Breast epithelium (tissue), 3 donors: ENCODE results near the gene RALGPS2.

ENCODE experiments used
- POLR2A ChIP-seq: fragments of 450-650 bp; IDR thresholded peaks from one replicate; pipeline ENCODE4 v1.6.1; 2016; ENCODE audit warnings: antibody characterized with exemption, mild to moderate bottlenecking, moderate library complexity
- POLR2AphosphoS5 ChIP-seq, 3 donors: sonication (generic); formaldehyde crosslinking; IDR thresholded peaks; one replicate each; pipeline ENCODE4 v1.6.1; 2017; ENCODE audit warnings: antibody characterized with exemption in 3 of 3
- TF ChIP-seq, protein P1 (sequence below), 3 donors: fragments of 450-650 bp; IDR thresholded peaks; one replicate each; pipeline ENCODE4 v1.5.1; 2016 to 2017; ENCODE audit warnings: antibody characterized with exemption in 3 of 3, mild to moderate bottlenecking in 3 of 3, moderate library complexity in 3 of 3

DNA sequence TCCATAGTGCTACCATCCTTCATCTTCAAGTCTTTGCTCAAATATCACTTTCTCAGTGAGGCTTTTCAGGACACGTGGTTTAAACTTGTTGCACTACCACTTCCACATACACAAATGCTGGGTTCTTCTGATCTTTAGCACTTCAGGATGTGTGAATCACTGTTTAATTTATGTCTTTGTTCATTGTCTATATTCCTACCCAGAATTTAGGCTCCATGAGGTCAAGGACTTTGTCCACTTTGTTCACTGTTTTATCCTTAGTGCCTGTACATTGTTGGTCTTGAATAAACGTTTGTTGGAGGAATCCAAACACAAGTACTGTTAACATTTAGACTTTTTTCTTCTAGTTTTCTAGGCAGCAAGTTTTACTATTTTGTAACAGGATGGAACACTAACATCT lies 42.6 kb upstream of the RALGPS2 start:
- TF ChIP-seq, protein P1, sequence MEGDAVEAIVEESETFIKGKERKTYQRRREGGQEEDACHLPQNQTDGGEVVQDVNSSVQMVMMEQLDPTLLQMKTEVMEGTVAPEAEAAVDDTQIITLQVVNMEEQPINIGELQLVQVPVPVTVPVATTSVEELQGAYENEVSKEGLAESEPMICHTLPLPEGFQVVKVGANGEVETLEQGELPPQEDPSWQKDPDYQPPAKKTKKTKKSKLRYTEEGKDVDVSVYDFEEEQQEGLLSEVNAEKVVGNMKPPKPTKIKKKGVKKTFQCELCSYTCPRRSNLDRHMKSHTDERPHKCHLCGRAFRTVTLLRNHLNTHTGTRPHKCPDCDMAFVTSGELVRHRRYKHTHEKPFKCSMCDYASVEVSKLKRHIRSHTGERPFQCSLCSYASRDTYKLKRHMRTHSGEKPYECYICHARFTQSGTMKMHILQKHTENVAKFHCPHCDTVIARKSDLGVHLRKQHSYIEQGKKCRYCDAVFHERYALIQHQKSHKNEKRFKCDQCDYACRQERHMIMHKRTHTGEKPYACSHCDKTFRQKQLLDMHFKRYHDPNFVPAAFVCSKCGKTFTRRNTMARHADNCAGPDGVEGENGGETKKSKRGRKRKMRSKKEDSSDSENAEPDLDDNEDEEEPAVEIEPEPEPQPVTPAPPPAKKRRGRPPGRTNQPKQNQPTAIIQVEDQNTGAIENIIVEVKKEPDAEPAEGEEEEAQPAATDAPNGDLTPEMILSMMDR (IDR thresholded peaks at IDR 0.05), result no peak
- TF ChIP-seq POLR2A (no peak), POLR2AphosphoS5 (IDR thresholded peaks at IDR 0.05) (no peak)
